8988T (cell line): ENCODE data around the gene WDPCP.
"Not testable (repeated sequence)": the region's sequence is repeated elsewhere in the genome, so short reads cannot be mapped to it uniquely, and the experiment has no call there.

Experiments
- DNase-seq: peaks from one replicate; pipeline ENCODE4 v3.0.0; 2011

Gene WDPCP

DNA sequence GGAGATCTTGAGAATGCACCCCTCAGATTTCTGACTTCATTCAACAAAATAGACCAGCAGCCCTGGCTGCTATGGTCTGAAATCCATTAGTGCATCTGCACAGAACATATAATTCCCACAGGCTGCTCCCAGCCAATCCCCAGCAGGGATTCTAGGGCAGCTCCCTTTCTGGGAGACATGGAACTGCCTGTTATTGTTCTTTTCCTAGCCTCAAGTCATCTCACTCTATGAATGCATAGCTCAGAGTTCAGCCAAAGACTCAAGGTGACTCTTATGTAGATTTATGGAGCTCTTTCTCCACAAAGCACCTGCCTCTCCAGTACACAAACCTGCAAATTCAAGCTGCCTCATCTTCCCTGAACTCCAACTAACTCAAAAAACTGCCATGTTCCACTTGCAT, 241.9 kb downstream of the WDPCP start:
- DNase-seq: no peak

DNA sequence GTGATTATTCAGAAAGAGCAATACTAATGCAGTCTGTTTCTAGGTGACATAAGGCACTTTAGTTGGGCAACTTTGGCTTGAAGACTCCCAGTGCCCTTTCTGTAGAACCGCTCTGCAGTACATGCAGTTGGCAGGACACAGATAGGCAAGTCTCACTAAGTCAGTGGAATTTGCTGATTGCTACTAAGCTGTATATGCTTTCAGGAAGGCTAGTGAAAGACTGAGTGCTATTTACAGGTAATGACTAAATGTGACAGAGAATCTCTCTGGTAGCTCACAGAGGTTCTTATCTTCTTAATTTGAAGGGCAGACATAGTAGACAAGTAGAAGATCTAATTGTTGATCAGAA, 243.0 kb downstream of the WDPCP start:
- no peak for DNase-seq

DNA sequence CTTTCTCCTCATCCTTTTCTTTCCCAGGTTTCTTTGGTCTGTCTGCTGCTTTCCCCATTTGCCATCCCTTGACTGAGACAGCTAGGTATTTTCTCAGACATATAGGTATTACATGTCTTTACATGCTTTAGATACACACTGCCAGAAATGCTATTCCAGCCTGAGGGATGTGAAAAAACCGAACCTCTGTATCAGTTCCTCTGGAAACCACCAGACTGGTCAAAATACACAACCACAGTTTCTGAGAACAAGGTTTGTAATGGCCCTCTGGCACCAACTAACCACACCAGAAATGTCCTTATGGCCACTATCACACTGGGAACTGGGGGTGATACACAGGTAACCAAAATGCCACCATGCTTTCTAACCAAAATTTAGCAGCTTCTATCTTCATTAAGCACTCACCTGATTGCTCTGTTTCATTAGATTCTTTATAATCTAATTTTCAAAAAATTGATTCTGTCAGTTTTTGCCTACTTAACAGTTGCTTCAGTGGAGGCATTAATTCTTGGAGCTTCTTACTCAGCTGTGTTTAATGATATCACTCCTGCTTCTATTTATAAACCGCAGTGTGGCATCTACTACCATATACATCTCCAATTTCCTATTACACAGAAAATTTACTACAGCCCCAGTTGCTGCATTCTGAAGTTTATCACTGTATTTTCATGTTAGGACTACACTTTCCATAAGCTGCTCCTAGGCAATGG, 243.5 kb downstream of the WDPCP start:
- DNase-seq: no peak

DNA sequence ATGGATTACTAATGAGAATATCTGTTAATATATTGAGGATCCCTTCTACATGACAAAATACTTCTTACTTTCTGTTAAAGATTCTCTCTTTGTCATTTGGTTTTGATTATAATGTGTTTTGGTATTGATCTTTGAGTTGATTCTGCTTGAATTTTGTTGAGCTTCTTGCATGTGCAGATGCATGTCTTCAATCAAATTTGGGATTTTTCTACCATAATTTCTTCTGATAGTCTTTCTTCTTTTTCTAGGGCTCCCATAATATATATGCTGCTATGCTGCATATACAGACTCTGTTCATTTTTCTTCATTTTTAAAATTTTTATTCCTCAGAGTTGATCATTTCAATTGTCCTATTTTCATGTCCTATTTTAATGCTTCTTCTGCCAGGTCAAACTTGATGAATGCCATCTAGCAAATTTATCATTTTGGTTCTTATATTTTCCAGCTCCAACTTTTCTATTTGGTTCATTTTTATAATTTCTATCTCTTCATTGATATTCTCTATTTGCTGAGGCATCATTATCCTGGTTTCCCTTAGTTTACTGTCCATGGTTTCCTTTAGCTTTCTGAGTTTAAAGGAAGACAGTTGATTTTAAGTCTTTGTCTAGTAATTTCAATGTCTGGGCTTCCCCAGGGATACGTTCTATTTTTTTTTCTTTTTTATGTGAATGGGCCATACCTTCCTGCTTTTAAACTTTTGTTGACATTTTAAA, 244.7 kb downstream of the WDPCP start:
- DNase-seq: no peak

DNA sequence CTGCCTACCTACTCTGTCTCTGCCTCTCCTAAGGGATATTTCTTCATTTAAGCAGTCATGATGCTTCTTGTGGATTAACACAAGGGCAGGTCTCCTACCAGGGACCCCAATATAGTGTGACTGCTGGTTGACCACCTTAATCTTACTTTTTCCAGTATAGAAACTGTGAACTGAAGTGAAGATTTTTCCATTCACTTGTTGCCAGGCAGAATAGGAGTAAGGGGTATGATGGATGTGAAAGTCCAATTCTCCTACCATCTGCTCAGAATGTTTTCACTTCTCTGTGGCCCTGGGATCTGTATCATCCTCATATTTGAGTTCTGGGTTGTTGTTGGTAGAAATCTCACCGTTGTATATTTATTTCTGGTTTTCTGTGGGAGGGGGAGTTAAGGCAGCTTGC, 247.8 kb downstream of the WDPCP start:
- DNase-seq: no peak

DNA sequence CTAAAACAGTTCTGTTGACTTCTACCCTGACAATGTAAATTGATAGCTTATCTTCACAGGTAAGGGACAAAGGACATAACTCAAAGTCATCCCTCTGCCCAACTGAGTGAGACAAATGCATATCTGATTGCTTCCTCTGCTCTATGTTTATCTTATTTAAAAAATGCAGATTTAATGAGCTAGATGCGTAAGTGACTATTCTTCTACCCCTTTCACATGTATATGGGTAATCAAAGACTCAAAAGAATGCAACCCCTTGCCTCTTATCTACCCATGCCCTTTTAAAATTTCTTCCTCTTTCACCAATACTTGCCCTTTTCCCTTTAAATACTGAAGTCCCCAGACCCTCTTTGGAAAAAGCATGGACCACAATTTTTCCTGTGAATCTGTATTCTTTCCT, 253.4 kb downstream of the WDPCP start:
- no peak for DNase-seq

DNA sequence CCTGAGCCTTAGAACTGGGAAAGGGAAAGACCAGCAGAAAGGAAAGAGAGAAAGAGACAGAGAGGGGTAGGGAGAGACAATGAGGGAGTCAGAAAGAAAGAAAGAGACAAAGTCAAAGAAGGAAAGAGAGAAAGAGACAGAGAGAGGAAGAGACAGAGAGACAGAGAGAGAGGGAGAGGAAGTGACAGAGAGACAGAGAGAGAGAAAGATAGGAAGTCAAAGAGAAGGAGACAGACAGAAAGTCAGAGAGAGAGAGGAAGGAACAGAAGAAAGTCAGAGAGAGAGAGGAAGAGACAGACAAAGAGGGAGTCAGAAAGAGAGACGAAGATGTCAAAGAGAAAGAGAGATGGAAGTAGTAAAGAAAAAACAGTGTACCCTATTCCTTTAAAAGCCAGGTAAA, 261.8 kb downstream of the WDPCP start:
- no peak for DNase-seq

DNA sequence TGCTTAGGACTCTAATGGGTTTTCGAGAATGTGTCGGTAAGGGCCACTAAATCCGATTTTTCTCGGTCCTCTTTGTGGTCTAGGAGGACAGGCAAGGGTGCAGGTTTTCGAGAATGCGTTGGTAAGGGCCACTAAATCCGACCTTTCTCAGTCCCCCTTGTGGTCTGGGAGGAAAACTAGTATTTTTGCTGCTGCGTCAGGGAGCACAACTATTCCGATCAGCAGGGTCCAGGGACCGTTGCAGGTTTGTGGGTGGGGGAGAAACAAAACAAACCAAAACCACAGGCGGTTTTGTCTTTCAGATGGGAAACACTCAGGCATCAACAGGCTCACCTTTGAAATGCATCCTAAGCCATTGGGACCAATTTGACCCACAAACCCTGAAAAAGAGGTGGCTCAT, 264.6 kb downstream of the WDPCP start:
- not testable (repeated sequence) for DNase-seq

DNA sequence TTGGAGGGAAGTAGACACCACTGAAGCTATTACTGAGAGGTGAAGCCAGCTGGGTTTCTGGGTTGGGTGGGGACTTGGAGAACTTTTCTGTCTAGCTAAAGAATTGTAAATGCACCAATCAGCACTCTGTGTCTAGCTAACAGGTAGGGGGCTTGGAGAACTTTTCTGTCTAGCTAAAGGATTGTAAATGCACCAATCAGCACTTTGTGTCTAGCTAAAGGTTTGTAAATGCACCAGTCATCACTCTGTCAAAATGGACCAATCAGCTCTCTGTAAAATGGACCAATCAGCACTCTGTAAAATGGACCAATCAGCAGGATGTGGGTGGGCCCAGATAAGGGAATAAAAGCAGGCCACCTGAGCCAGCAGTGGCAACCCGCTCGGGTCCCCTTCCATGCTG, 266.3 kb downstream of the WDPCP start:
- DNase-seq: not testable (repeated sequence)

DNA sequence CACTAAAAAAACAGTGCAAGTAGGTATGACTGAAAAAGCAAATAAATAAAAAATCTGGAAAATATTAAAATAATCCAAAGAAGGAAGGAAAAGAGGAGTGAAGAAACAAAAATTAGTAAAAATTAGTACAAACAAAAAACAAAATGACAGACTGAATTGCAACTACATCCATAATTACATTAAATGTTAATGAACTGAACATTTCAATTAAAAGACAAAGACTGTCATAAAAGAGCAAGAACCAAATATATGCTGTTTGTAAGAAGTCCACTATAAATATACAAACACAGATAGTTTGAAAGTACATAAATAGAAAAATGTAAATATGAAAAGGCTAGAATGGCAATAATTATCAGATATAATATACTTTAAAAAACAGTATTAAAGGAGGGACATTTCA, 267.6 kb downstream of the WDPCP start:
- DNase-seq: no peak

DNA sequence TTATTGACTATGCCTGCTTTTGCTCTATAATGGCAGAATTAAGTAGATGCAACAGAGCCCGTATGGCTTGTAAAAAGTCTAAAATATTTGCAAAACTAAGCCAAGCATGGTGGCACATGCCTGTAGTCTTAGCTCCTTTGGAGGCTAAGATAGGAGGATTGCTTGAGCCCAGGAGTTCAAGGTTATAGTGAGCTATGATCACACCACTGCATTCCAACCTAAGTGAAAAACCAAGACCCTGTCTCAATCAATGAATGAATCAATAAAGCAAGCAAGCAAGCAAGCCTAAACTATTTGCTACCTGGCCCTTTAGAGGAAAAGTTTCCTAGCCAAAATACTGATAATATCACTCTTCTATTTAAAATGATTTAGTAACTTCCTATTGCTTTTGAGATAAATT, 277.7 kb downstream of the WDPCP start:
- no peak for DNase-seq

DNA sequence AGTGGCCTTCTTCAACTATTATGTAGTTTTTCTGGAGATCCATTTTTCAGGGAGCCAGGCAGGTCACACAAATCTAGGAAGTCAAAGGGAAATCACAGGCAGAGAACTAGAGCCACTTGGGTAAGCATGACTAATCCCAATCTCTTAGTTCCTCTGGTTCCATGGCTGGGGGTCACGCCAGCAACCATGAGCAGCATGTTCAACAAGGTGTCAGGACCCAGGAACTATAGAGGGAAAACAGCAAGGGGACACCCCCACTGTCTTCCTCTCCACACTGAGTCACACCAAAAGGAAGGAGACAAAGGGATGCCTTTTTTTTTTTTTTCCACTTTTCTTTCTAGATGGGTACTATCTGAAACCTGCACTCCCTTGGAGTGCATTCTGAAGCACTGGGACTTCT, 286.8 kb downstream of the WDPCP start:
- DNase-seq: no peak

DNA sequence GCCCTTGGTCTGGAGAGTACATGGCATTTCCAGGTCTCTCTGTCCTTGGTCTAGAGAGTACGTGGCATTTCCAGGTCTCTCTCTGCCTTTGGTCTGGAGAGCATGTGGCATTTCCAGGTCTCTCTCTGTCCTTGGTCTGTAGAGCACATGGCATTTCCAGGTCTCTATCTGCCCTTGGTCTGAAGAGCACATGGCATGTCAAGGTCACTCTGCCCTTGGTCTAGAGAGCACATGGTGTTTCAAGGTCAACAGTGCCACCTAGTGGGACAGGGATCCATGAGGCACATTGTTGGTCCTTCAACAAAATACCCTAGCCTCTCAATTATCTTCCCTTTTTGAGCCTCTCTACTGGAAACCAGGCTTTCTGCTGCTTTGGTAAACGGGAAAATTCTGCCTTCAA, 287.4 kb downstream of the WDPCP start:
- DNase-seq: no peak

DNA sequence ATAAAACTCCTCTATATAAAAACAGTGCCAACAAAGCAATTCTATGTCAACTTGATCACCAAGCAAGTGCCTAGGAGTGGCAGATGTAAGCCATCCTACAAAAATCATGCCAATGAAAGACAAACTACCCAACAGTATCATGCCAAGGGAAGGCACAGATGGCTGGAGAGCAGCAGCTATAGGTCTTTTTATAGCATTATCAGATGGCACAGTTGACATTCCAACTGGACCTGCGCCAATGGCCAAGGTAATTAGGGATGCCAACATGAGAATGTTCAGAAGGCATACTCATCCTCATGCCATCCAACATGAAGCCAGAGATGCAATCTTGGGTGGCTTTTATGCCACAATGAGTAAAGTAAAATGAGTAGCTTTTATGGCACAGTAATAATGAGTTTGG, 300.3 kb downstream of the WDPCP start:
- DNase-seq: no peak

DNA sequence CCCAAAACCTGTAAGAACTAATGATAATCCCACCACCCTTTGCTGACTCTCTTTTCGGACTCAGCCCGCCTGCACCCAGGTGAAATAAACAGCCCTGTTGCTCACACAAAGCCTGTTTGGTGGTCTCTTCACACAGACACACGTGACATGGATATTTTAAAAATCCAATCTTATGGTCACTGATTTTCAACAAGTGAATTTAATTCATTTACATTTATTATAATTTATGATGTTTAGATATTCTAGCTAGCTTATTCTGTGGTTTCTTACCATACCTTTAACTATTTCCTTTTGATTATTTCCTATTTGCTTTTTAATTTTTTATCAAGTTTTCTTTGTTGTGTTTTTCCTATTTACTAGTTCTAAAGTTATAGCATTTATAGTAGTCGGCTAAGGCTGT, 301.8 kb downstream of the WDPCP start:
- DNase-seq: not testable (repeated sequence)

DNA sequence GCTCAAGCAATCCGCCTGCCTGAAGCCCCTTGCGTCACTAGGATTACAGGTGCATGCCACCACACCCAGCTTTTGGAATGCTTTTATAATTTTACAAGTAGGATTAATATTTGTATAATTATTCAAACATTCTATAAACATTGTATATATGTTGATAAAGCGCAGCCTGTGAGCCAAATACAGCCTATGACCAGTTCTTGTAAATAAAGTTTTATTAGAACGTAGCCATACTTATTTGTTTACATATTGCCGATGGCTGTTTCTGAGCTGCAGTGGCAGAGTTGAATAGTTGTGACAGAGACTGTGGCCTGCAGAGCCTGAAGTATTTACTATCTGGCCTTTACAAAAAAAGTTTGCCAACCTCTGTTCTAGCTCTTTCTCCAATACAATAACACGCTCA, 305.0 kb downstream of the WDPCP start:
- no peak for DNase-seq

DNA sequence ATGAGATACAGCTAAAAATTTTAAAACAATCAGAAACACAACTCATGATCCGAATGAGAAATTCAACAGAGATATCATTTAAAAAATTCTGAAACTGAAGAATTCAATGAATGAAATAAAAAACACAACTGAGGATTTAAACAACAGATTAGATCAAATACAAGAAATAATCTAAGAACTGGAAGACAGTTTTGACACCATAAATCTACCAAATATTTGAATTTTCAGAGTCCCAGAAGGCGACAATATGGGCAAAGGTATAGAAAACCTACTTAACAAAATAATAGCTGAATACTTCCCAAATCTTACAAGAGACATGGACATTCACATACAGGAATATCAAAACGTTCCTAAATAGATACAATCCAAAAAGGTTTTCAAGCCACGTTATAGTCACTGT, 315.7 kb downstream of the WDPCP start:
- DNase-seq: no peak

DNA sequence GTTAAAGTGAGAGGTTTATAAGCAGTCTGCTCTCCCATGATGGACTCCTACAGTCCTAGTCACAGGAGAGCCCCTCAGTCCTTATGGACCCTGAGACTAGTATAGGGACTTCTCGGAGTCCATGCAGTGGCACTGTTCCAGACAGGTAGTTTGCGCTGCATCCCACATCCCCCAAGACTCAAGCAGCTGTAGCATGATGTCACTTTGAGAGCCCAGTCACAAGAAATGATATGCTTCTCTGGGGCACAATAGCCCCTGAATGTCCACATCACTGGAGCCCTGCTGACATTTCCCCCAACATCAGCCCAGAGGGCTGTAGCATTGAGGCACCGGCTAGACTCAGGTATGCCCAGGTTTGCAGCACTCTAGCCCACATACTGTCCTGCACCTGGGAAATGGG, 317.6 kb downstream of the WDPCP start:
- no peak for DNase-seq

DNA sequence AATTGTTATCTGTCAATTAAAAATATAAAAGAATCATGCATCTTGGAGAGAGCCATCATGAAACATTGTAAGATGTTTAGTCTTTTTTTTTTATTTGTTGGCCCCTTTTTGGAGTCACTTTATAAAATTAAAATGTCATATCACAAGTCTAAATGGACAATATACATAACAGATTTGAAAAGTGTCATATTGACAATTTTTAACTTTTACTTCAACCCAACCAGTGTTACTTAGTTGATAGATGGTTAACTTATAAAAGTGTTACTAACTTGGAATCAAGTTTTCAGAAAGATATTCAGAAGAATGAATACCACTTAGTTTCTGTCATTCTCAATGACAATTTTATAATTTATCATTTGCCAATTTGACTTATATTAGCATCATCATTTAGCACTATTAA, 319.3 kb downstream of the WDPCP start:
- no peak for DNase-seq

DNA sequence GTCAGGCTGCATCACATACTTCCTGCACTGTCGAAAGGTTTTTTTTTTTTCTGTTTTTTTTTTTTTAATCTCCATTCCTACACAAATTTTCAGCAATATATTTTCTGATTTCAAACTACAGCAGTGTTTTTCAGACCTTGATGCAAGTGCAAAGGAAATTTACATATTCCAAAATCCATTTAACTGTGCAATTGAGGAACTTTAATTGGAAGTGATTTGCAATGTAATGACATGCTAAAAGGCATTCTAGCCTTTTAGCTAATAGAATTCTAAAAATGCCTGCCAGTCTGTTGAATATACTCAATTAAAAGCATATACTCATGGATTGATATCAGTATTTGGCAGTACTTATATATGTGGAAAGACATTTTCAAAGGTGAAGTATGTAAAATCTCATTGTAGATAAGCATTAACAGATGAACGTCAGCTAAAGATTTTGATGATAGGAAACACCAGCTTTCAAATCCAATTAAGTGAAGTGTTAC, 327.1 kb downstream of the WDPCP start:
- no peak for DNase-seq

DNA sequence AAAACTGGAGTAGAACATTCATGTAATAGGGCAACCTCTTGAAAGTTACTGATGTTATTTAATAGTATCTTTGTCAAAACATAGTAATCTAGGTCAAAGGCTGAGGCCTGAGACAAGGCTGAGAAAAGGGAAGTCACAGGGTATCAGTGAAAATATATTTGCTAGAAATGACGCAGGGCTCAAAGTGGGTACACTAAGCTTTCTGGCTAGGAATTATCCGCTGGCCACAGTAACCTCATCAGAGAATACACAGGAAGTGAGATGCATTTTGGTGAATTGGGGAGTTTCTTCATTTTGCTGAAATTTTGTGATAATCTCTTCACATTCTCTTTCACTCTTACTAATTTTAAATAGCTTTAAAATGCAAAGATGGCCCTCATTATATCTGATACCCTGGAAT, 330.8 kb downstream of the WDPCP start:
- DNase-seq: no peak

DNA sequence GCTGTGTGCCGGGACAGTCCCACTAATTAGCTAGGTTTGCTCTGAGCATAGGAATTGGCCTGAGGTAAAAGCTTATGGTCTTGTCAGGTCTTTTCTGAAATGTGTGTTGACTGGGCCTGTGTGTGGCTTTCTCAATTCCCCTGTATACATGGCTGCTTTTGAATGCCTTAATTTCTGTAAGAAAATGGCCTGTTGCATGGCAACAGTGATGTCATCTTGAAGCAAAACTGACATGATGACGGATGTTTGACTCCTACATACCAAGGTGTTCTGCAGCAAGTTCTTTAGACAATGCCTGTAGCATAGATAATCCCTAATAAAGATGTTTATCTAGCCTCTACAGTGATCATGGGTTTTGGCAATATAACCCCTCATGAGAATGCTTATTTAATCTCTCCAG, 339.1 kb downstream of the WDPCP start:
- DNase-seq: no peak

DNA sequence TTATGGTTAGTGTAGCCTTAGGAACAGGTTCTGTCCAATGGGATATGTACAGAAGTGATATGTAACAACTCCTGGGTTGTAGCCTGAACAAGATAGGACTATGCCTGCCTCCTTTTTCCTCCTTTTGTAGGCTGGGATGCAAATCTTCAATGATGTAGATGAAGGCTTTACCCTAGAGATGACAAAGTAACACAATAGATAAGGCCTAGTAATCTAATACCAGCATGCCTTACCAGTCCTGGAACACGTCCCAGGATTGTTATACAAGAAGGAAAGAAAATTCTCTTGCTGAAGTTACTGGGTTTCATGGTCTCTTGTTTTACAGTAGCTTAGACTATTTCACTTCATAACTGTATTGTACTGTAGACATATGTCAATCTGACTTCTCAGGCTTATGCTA, 345.5 kb downstream of the WDPCP start:
- no peak for DNase-seq

DNA sequence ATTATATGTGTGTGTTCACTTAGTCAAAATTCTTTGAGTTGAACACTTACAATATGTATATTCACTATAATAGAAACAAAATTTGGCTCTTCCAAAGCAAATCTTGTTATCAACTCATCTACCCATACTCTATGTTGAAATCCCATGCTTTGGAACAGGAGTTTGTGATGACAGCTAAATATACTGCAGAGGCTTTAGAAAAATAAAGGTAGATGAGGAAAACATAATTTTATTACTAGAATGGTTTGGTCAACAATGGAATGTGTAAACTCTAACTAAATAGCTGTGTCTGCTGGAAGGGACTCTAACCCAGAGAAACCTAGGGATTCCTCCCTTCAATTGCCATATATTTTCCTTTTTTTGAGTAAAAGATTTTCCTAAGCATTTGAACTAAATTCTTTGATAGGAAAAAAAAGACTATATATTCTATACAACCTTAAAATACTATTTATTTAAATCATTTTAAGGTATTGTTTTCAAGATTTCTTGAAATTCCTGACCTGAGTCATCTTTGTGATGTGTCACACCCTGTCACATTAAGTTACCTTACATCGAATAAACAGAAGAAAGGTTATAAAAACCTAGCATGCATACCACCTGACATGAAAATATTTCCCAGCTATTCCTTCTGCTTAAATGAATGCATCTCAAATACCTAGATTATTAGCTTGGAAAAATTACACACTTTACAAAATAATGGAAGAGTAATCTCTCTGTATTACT, 362.2 kb downstream of the WDPCP start:
- no peak for DNase-seq
